Fibroblast of the aortic adventitia (primary cell): ENCODE results near the gene VEZF1. TPM values are rescaled to one million over a fixed set of nuclear protein-coding genes. Genes with fewer than 3 reads are reported as not detected.
A peak's percentile ranks its signal among the peaks of the same experiment; 100 is the strongest.

Source experiments
- DNase-seq: peaks from one replicate; pipeline ENCODE4 v3.0.0-alpha.2; 2010; ENCODE audit warnings: low read depth
- H3K4me3 ChIP-seq: 2 replicates; pipeline ENCODE4 v1.5.1; 2011; ENCODE audit warnings: low read depth, mild to moderate bottlenecking, control low read depth, low read length, moderate library complexity
- small RNA-seq: library from RNA; depleted of rRNA; stranded (forward); fragments of <200 nt; gene quantifications from one replicate; pipeline ENCODE3, GENCODE V24; 2012
- total RNA-seq: library from RNA; depleted of rRNA; stranded (reverse); fragments of >200 nt; gene quantifications from 2 replicates; pipeline ENCODE4 v1.2.3, GENCODE V29; 2012; ENCODE audit warnings: low replicate concordance
- TF ChIP-seq, protein P1 (sequence below): IDR thresholded peaks from 2 replicates; pipeline ENCODE4 v1.5.1; 2011; ENCODE audit warnings: mild to moderate bottlenecking, low read length, control low read depth, inconsistent platforms; ENCODE audit not compliant: insufficient read depth

Gene VEZF1
- total RNA-seq, 1 donor: 76.2 TPM

DNA sequence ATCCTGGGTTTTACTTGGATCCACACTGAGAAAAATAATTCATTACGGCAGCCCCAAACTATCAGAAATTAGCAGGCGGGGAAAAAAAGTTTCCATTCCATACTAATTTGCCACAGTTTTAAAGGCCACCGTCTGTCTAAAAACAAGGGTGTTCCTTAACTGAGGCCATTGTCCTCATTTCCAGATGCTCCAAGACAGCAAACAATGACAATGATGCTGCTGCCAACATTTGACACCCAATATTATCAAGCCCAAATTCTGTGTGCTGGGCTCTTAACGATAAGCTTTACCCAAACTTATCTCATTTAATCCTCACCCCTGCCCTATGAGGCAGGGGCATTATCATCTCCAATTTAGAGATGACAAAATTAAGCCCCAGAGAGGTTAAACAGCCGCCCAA, 59.1 kb downstream of the VEZF1 start:
- no peak overlapping the region for H3K4me3 ChIP-seq
- TF ChIP-seq, protein P1, sequence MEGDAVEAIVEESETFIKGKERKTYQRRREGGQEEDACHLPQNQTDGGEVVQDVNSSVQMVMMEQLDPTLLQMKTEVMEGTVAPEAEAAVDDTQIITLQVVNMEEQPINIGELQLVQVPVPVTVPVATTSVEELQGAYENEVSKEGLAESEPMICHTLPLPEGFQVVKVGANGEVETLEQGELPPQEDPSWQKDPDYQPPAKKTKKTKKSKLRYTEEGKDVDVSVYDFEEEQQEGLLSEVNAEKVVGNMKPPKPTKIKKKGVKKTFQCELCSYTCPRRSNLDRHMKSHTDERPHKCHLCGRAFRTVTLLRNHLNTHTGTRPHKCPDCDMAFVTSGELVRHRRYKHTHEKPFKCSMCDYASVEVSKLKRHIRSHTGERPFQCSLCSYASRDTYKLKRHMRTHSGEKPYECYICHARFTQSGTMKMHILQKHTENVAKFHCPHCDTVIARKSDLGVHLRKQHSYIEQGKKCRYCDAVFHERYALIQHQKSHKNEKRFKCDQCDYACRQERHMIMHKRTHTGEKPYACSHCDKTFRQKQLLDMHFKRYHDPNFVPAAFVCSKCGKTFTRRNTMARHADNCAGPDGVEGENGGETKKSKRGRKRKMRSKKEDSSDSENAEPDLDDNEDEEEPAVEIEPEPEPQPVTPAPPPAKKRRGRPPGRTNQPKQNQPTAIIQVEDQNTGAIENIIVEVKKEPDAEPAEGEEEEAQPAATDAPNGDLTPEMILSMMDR: no peak
- no peak for DNase-seq

GRCh38 chr17:57927048-57927723, 60.9 kb downstream of the VEZF1 start:
- DNase-seq: peak; percentile 84
- no peak overlapping the region for H3K4me3 ChIP-seq
- TF ChIP-seq, protein P1: no peak

- TF ChIP-seq, protein P1: no peak
- no peak for DNase-seq
- no peak overlapping the region for H3K4me3 ChIP-seq
Observed at GRCh38 chr17:57926723-57927047, 61.4 kb downstream of the VEZF1 start.

DNA sequence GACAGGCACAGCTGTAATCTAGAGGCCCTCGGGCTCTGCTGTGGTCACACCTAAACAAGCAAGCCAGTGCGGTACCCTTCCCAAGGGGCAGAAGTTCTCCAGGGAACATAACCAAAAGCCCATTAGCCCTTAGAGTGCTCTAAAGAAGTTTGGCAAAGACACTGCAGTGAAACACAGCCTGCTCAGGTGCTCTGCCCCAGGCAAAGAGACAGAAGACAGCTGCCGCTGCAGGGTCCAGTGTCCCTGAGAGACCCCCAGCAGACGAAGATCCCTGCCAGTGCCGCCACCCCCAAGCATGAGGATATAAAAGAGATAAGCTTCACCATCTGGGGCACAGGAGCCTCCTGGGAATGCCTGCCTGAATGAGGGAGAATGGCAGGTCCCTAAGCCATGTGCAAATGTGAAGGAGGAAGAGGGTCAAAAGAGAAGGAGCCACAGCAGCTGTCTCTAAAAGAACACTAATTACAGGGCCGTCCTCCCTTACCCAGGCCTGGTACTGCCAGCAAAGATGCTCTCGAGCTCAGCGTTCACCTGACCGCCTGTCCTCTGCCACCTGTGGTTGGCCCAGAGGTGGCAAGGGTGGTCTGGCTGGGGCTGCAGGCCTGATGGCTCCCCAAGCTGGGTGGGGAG, 62.6 kb downstream of the VEZF1 start:
- TF ChIP-seq, protein P1: no peak
- no peak for DNase-seq
- no peak overlapping the region for H3K4me3 ChIP-seq

DNA sequence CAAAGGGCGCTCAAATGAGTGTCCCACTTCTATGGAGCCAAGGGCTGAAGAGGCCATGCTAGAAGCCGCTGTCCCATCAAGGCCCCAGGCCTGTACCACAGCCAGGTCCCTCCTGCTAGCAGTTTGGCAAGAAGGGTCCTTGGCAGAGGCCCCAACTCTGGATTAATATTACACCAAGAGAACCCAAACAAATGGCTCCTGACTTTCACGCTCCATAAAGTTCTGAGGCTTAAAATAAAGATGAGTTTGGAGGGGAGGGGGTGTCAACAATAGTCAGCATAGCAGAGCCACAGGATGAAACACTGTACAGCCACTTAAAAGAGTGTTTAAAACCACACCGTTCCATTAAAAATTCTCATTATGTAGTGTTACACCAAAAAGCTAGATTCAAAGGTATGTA, 63.4 kb downstream of the VEZF1 start:
- TF ChIP-seq, protein P1: no peak
- no peak overlapping the region for H3K4me3 ChIP-seq
- no peak for DNase-seq

Small RNA genes lying within 50 kb of the gene (small RNA-seq; reads per million reads assigned to genes)
- gene AC015813.4: not detected

Other genes starting within 250 kb of the VEZF1 start
- gene CCDC182, start 243.0 kb downstream of the VEZF1 start, total RNA-seq: not detected in 2 replicates
- gene MRPS23, start 138.2 kb downstream of the VEZF1 start, total RNA-seq: 19.5 and 20.1 TPM in 2 replicates
- gene CUEDC1, start 32.8 kb downstream of the VEZF1 start, total RNA-seq: 17.1 and 25.7 TPM in 2 replicates
- 330 and 375 TPM in 2 replicates for gene SRSF1, start 19.0 kb upstream of the VEZF1 start, total RNA-seq
- 15.0 and 17.4 TPM in 2 replicates for gene DYNLL2, start 95.2 kb upstream of the VEZF1 start, total RNA-seq
- gene OR4D1, start 160.1 kb upstream of the VEZF1 start, total RNA-seq: not detected in 2 replicates
- gene OR4D2, start 178.7 kb upstream of the VEZF1 start, total RNA-seq: not detected in 2 replicates
- gene EPX, start 204.5 kb upstream of the VEZF1 start, total RNA-seq: not detected in 2 replicates
- 10.6 and 16.6 TPM in 2 replicates for gene MKS1, start 231.0 kb upstream of the VEZF1 start, total RNA-seq